Activated CD4-positive, alpha-beta T cell treated with anti-CD3 and anti-CD28 coated beads for 1 hour (primary cell): ENCODE data around the gene ZRANB1.

Experiments
- DNase-seq: peaks from one replicate; pipeline ENCODE4 v3.0.0-alpha.2; 2020

ZRANB1 gene

DNA sequence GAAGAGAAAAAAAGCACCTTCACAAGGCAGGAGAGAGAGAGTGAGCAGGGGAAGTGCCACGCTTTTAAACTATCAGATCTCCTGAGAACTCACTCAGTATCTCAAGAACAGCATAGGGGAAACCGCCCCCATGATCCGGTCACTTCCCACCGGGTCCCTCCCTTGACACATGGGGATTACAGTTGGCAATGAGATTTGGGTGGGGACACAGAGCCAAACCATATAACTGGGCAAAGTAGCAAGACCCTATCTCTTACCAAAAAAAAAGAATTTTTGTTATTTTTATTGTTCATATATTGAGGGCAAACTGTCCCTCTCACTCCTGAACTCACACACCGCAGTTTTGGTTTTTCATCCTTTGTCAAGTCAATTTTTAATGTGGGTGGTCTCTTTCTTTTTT, 18.2 kb upstream of the ZRANB1 start:
- DNase-seq, result no peak

- no peak for DNase-seq
Observed at GRCh38 chr10:124926548-124926947, 15.4 kb upstream of the ZRANB1 start.

GRCh38 chr10:124928087-124928486, 13.8 kb upstream of the ZRANB1 start:
- DNase-seq, result no peak

- no peak for DNase-seq
Observed at GRCh38 chr10:124928545-124928944, 13.4 kb upstream of the ZRANB1 start.

GRCh38 chr10:124935946-124936345, 6.0 kb upstream of the ZRANB1 start:
- DNase-seq, result no peak

DNA sequence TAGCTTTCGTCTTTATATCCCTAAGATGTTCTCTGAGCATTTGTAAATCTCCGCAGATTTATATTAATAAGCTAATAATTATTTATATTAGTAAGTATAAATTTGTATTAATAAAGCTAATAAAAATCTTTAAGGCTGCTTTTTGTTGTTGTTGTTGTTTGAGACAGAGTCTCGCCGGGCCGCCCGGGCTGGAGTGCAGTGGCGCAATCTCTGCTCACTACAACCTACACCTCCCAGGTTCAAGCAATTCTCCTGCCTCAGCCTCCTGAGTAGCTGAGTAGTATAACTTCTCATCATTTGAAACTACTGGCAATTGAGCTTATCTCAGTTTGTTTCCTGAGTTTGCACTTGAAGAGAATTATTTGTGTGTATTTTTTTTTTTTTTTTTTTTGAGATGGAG, 5.1 kb upstream of the ZRANB1 start:
- DNase-seq, result no peak

DNA sequence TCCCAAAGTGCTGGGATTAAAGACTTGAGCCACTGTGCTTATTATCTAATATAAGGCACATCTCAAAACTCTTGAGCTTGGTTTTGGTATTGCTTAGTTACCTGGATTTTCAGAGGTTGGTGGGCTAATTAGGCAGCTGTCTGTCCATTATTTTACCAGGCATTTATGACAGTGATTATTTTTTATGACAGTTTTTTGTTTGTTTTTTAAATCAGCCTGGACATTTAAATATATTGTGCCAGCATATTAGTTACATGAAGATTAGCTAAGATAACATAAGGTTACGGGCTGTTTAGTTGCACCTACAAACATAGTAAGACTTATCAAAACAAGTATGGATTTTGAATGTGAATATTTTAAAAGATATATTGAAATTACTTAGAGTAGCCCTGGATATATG, 2.6 kb upstream of the ZRANB1 start:
- DNase-seq, result no peak

DNA sequence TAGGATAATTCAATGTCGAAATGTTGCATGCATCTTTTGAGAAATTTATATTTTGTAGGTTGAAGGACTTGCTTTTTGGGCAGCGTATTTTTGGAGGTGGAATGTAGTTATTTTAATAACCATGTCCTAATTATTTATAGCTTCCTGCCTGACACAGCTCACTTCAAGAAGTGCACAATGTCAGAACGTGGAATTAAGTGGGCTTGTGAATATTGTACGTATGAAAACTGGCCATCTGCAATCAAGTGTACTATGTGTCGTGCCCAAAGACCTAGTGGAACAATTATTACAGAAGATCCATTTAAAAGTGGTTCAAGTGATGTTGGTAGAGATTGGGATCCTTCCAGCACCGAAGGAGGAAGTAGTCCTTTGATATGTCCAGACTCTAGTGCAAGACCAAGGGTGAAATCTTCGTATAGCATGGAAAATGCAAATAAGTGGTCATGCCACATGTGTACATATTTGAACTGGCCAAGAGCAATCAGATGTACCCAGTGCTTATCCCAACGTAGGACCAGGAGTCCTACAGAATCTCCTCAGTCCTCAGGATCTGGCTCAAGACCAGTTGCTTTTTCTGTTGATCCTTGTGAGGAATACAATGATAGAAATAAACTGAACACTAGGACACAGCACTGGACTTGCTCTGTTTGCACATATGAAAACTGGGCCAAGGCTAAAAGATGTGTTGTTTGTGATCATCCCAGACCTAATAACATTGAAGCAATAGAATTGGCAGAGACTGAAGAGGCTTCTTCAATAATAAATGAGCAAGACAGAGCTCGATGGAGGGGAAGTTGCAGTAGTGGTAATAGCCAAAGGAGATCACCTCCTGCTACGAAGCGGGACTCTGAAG, 620 bp downstream of the ZRANB1 start:
- DNase-seq, result no peak

GRCh38 chr10:124943301-124944092, 1.6 kb downstream of the ZRANB1 start:
- DNase-seq, result no peak

- DNase-seq, result no peak
Observed at GRCh38 chr10:124944982-124945381, 3.1 kb downstream of the ZRANB1 start.

GRCh38 chr10:124946945-124947344, 5.0 kb downstream of the ZRANB1 start:
- no peak for DNase-seq

DNA sequence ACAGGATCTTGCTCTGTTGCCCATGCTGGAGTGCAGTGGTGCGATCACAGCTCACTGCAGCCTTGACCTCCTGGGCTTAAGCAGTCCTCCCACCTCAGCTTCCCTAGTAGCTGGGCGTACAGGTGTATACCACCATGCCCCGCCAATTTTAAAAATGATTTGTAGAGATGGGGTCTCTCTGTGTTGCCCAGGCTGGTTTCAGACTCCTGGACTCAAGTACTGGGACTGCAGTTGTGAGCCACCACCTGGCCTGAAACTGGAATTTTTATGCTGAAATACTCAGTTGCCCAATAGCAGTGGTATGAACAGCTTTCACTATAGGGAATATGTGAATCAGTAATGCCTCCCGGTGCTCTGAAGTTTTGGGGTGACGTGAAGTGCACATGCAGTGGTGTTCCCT, 7.6 kb downstream of the ZRANB1 start:
- no peak for DNase-seq

DNA sequence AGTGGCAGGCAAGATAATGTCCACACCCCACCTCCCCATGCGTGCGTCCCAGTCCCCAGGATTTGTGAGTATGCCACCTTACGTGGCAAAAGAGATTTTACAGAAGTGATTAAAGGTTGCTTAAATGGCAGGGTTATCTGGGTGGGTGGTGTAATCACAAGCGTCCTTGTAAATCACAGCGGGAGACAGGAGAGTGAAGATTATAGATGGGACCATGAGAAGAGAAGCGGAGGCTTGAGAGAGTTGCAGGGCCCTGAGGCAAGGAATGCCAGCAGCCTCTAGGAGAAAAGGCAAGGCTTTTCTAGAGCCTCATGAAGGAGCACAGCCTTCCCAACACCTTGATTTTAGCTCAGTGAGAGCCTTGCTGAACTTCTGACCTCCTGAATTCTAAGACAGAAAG, 10.2 kb downstream of the ZRANB1 start:
- DNase-seq, result no peak

GRCh38 chr10:124953421-124953820, 11.5 kb downstream of the ZRANB1 start:
- no peak for DNase-seq

DNA sequence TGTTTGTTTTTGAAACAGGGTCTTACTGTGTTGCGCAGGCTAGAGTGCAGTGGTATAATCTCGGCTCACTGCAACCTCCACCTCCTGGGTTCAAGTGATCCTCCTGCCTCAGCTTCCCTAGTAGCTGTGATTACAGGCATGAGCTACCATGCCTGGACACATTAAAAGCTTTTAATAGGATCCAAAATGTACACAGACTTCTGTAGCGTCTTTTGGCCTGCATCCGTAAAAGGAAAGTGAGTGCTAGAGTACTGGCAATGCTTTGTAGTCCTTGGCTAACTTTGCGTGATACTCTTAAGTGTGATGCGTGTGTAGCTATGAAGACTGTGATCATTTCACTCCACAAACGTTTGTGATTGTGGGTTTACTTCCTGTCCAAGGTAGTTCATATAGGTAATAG, 13.3 kb downstream of the ZRANB1 start:
- DNase-seq, result no peak

GRCh38 chr10:124955868-124956267, 13.9 kb downstream of the ZRANB1 start:
- DNase-seq, result no peak

- no peak for DNase-seq
Observed at GRCh38 chr10:124956764-124957163, 14.8 kb downstream of the ZRANB1 start.

DNA sequence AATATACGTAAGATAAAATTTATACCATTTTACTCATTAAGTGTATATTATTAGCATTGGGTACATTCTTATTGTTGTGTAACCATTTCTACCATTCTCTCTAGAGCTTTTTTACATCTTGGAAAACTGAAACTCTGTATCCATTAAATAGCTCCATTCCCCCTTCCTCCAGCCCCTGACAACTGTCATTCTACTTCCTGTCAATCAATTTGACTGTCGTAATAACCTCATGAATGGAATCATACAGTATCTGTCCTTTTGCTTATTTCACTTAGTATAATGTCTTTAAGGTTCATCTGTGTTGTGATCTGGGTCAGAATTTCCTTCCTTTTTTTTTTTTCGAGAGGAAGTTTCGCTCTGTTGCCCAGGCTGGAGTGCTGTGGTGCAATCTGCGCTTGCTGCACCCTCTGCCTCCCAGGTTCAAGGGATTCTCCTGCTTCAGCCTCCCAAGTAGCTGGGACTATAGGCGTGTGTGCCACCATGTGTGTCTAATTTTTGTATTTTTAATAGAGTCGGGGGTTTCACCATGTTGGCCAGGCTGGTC, 15.6 kb downstream of the ZRANB1 start:
- no peak for DNase-seq

DNA sequence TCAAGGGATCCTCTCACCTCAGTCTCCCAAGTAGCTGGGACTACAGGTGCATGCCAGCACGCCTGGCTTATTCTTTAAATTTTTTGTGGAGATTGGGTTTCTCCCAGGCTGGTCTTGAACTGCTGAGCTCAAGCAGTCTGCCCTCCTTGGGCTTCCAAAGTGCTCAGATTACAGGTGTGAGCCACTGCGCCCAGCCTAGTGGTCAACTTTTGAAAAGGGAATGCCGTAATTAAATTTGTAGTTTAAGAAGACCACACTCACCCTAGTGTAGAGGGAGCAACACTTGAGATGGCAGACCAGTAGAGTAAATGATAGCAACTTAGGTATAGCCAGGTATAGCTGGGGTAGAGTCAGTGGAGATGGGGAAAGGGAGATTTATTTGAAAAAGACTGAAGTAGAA, 17.6 kb downstream of the ZRANB1 start:
- DNase-seq, result no peak

GRCh38 chr10:124961248-124961570, 19.3 kb downstream of the ZRANB1 start:
- DNase-seq, result no peak

DNA sequence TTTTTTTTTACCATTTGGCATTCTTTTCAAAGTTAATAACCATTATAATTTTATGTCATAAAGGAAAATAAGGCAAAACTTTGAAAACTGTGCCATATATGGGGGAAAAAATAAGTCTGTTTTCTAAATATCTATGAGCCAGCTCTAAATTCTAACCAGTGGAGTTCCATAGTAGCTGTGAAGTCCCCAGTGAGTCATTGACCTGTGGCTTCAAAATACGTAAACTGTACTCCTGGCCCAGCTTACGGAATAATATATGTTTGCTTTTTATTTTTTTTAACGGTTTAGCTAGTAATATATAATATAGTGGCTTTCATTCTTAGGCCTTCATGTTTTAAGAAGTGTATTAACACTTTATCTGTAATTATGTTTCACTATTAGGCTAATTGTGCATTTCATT, 20.5 kb downstream of the ZRANB1 start:
- no peak for DNase-seq

DNA sequence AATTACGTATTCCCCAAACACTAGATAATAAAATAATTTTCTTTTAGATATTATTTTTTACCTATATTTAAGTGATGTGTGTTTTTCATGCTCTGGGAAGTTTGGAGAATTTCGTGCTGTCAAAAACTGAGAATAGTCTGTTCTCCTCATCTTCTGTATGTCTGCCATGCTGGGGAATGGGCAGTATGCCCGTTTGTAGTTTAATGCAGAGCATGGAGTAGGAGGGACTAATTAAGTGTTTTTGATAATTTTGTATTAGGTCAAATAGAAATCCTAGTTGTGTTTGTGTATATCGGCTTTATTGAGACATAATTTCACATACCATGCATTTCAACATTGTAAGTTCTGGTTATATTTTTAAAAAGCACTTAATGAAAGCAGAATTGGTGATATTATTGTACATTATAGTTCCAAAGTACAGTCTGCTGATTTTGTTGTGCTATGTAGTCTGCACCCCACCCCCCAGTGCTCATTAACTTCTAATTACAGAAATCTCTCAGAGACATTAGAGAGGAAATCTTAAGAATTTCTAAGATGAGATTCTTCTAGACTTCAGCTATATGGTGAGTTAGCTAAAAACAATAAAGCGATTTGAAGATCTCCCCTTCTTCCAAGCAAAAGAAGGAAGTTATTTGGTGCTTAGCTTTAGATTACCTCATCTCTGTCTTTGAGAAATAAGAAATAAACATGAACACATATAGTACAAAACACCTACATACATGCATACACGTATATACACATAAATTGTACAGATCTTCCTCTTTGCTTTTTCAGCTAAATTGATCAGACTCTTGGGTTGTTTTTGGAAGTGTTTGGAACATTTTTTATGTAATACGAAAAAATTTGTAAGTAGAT, 22.2 kb downstream of the ZRANB1 start:
- DNase-seq, result no peak

GRCh38 chr10:124966008-124966407, 24.1 kb downstream of the ZRANB1 start:
- DNase-seq, result no peak
